Fibroblast of skin of left quadriceps (primary cell): ENCODE data around the gene CHCHD6.

Experiments
- DNase-seq, 2 experiments: peaks; one replicate each; pipeline ENCODE4 v3.0.0-alpha.2; 2013; ENCODE audit warnings: low read depth in 2 of 2

The CHCHD6 gene

DNA sequence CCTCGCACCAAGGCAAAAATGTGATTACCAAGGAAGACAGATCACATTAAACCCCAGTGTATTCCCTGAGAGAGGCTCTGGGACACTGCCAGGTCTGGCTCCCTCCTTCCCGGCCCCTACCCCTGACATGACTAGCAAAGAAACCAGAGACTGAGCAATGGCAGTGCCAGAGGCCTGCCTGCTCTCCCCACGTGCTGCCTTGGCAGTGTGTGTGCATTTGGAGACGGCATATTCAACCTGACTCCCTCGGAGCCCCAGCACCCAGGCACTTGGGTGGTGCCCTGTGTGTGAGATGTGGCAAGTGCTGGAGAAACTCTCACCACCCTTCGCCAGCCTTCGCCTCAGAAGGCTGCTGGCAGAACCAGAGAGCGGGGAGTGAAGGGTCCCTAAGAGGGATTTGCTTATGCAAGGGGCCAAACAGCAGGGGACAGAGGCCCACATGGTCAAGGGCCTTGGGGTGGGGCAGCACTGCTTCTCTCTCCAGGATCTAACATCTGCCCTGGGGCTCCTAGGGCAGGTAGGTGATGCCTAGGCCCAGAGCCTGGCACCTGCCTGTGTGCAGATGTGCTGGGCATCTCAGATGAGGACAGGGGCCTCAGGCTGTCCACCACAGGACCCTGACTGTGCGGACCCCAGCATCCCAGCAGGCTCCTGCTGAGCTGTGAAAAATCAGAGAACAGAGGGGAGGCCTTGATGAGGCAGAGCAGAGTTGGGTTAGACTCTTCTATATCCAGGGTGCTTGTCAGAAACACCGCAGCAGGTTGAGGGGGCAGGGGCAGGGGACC, 255.3 kb downstream of the CHCHD6 start:
- DNase-seq = no peak

DNA sequence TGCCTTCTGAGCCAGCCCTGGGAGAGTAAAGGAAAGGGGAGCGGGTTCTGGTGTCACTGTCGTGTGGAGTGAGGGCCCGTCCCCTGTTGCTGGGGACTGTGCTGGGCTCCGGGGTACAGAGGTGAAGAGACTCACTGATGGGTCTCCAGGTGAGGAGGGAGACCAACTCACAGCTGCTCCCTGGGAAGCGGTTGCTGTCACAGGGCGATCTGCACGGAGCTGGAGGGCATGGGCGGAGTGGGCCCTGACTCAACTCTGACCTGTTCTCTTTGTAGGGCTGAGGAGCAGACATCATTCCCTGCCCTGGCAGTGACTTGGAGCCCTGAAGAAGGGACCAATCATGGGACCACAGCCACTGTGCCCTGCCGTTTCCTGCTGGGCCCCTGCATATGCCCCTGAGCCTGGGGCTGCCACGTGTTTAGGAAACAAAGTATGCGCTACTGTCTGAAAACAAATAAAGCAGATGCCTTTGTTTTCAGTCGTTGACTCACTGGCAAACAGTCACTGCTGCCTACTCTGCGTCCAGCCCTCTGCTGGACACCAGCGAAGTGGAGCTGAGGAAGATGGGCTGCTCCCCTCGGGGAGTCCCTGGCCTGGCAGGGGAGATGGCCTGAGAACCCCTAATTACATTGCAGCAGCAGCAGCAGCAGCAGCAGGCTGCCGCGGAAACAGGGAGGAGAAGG, 256.0 kb downstream of the CHCHD6 start:
- DNase-seq = no peak

GRCh38 chr3:126960604-126960995, 256.6 kb downstream of the CHCHD6 start:
- DNase-seq = no peak

DNA sequence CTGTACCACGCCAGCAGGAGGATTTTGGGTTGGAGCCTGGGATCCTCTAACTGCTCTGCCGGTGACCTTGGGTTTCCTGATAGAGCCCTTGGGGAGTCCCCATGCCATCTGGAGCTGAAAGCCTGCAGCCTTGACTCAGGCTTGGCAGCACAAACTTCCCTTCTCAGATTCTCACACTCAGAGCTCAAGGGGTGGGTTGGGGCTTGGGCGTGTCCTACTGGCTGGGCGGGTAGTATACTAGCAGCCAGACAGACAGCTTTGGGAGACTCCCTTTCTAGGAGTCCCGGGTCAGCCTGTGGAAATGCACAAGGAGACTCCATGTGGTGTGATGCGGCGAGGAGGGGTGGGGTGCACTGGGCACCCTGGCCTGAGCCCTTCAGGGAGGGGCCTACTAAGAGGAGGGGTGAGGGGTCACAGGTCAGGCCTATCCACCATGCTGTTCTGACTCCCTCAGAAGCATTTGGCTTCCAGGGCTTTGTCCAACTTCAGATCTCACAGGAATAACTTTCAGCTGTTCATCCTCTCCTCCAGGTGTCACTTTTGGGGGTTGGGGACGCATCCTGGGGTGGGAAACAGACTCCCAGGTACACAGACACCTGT, 257.3 kb downstream of the CHCHD6 start:
- no peak for DNase-seq

DNA sequence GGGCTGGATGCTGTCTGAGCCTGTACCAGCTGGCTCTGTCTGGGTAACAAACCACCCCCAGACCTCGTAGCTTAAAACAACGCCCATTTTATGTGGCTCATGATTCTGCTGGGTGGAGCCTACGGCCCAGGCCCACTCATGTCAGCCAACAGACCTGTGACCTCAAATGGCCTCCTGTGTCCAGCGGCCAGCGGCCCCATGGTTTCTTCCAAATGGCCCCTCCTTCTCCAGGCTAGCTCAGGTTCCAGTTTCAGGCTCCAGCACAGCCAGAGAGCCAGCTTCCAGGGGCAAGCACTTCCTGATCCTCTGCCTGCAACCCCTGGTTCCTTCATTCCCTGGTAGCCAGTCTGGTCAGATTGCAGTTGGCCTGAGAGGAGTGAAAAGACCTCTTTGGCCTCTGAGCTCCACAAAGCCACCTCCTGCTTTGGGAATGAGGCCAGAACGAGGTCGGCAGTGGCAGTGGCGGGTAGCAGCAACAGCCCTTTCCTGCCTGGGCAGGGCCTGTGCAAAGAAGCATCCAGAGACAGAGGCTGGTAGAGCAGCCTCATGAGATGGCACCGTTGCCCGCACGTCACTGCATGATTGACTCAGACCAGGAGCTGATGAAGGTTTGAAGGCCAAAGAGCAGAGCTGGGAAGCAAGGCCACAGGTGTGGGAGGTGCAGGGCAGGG, 257.9 kb downstream of the CHCHD6 start:
- no peak for DNase-seq

- no peak for DNase-seq
Observed at GRCh38 chr3:126962756-126963155, 258.7 kb downstream of the CHCHD6 start.

- no peak for DNase-seq
Observed at GRCh38 chr3:126963261-126964190, 259.5 kb downstream of the CHCHD6 start.

- DNase-seq = no peak
Observed at GRCh38 chr3:126964261-126964660, 260.2 kb downstream of the CHCHD6 start.

- no peak for DNase-seq
Observed at GRCh38 chr3:126964950-126965349, 260.9 kb downstream of the CHCHD6 start.

GRCh38 chr3:126965526-126966080, 261.6 kb downstream of the CHCHD6 start:
- no peak for DNase-seq

DNA sequence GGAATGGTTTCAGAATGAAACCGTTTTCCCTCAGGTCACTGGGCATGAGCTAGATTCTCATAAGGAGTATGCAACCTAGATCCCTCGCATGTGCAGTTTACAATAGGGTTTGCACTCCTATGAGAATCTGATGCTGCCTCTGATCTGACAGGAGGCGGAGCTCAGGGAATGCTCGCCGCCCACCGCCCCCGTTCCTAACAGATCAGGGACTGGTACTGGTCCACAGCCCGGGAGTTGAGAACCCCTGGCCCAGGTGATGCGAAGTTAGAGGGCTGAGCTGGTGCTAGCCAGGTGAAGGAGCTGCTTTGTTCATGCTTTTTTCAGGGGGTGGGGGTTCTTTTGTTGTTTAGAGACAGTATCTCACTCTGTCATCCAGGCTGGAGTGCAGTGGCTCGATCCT, 263.3 kb downstream of the CHCHD6 start:
- no peak for DNase-seq

DNA sequence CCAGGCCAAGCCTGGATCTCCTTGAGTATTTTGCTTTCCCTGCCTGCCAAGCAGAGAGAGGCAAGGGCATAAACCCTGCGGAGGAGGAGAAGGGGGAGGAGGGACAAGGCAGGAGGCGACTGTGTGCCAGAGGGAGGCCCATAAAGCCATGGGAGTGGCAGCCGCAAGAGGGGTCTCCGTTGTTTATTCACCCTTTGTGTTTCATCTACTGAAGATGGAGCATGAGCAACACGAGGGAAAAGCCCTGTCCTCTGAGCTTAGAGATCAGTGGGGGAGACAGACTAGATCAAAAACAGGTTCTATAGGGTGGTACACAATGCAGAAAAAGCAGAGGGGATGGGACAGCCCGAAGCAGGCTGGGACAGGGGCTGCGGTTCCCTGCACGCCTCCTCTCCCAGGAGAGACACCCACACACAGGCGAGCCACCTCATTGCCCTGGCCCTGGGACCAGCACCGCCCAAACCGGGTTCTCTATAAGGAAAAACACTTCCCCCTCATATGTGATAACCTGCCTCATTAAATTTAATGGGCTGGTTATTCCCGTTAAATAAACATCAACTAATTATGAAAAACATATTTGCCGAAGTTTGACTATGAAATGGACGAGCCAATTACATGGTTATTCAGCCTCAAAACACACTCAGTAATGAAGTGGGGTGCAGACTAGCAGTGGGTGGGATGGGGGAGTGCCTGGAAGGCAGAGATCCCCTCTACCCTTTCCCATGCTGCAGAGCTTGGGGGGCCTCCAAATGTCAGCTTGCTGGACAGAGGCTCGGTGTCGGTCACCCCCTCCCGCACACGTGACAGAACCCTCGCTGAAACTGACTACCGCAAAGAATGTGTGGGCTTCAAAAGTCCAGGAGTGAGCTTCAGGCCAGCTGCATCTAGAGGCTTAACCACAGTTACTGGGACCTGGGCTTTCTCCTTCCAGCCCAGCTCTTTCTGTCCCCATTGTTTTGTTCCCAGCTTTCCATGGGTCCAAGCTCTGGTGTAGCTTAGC, 264.7 kb downstream of the CHCHD6 start:
- DNase-seq = no peak

GRCh38 chr3:126969586-126969985, 265.5 kb downstream of the CHCHD6 start:
- DNase-seq = no peak

DNA sequence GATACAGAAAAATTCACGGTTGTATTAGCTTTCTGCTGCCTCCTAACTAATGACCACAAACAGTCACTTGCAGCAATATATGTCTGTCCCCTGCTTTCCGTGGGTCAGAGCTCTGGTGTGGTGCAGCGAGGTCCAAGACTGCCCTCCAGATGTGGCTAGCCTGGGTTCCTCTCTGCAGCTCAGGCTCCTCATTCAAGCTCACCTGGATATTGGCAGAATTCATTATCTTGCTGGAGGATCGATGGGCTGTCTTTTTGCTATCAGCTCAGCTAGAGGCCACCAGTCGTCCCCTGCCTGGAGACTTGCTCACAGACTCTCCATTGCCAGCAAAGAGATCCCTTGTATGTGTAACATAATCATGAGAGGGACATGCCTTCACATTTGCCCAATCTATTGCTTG, 266.1 kb downstream of the CHCHD6 start:
- no peak for DNase-seq

DNA sequence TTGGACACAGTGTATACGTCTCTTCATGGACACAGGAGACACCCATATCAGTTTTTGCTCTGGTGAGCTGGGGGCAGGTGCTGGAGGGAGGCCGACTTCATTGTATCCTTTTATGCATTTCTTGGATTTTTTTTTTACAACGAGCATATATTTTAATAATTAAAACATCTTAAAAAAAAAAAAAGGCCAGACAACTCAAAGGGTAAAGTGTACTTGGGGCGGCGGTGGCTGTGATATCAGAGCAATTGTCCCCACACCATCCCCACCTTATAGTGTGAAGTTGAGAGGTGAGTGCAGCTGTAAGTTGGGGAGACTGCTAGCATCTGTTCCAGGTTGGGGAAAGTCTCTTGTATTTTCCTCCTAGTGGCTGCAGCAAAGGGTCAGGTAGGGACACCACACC, 266.9 kb downstream of the CHCHD6 start:
- DNase-seq = no peak

DNA sequence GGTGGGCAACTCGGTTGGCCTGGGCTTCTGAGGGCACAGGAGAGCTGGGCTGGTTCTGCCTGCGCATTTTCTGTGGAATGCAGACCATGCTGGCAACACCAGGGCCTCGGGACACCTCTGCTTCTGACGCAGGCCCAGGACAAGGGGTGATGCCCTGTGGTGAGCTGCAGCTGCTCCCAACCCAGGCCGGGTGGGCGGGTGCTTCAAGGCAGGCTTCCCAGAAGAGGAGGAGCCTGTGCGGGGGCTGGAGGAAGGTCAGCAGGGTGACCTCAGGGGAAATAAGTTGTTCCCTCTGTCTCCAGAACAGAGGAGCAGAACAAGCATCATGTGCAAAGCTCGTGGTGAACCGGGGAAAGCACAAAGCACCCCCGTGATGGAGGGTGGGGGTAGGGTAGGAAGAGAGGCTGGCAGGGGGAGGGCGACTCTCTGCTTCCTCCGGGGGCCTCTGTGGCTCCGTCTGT, 267.9 kb downstream of the CHCHD6 start:
- DNase-seq = no peak

GRCh38 chr3:126972866-126973265, 268.8 kb downstream of the CHCHD6 start:
- DNase-seq = no peak

DNA sequence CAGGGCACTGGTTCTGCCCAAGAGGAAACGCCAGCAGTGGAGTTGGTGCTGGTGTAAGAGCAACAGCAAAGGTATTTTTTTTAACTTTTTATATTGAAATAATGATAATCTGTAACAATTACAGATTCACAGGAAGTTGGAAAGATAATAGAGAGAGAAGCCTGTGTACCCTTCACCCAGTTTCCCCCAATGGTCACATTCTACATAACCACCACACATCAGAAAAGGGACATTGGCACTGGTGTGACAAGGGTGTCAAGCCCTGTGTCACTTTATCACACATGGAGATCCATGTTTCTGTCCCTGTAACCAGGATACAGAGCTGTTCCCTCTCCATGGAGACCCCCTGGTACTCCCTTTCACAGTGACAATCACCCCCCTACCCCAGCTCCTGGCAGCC, 269.8 kb downstream of the CHCHD6 start:
- no peak for DNase-seq

- no peak for DNase-seq
Observed at GRCh38 chr3:126974756-126975155, 270.7 kb downstream of the CHCHD6 start.

DNA sequence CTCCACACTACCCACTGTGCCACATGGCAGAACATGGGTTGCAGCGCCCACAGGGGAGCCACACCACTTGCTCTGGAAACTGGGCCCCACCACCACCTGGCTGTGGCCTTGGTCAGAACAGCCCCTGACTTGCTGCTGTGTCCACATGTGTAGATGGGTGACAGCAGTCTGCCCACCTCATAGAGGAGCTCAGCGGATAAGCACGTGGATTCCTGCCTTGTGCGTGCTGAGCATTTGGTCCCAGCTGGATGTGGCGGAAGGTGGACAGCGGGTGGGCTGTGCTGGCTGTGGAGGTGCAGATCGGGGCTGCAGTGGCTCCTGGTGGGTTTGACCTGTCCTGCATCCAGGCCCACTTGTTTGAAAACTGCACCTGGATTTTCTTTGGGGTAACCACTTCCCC, 272.9 kb downstream of the CHCHD6 start:
- no peak for DNase-seq
